CD4-positive, alpha-beta T cell treated with Interleukin-2 at 100 ng/mL for 4 hours (primary cell): ENCODE data around the gene FTO.

Source experiments
- DNase-seq: peaks from one replicate; pipeline ENCODE4 v3.0.0-alpha.2; 2020; ENCODE audit warnings: low spot score

The FTO gene

GRCh38 chr16:53901408-53901807 lies 197.5 kb downstream of the FTO start:
- DNase-seq: no peak

DNA sequence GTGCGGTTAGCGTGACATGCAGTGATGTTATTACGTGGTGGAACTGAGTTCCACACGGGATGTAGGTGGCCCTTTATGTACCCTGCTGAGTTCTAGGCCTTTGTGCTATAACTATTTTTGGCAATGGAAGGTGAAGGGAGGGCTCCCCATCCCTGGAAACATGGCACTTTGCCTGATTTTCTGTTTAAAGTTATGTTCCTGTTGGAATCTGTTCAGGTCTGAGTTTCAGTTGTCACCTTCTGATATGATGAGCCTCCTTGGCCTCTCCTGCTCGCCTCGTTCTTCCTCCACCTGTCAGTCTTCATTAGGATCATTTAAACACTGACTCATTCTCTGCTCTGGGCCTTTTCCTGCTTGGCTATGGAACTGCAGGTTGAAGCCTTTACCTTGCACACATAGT lies 200.6 kb downstream of the FTO start:
- DNase-seq: no peak

GRCh38 chr16:53905028-53905427 lies 201.1 kb downstream of the FTO start:
- DNase-seq: no peak

DNA sequence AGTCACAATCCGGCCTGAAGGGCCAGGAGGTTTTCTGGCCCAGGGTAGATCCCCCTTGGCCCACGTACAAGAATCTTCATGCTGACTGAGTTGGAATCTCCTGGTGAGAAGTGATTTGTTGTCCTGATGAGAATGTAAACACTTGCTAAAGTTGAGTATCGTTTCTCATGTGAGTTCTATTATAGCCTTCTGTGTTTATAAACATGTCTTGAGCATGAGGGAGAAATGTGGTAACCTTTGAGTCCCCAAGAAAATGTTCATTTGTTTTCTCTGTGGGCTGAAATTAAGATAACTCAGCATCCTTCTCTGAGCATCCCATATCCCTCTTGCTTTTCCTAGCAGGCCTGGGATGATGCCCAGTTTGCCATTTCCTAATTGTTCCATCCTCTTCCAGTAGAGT lies 204.8 kb downstream of the FTO start:
- no peak for DNase-seq

GRCh38 chr16:53910990-53911389 lies 207.0 kb downstream of the FTO start:
- no peak for DNase-seq

- DNase-seq: no peak
Measured at GRCh38 chr16:53911513-53911912, 207.6 kb downstream of the FTO start.

DNA sequence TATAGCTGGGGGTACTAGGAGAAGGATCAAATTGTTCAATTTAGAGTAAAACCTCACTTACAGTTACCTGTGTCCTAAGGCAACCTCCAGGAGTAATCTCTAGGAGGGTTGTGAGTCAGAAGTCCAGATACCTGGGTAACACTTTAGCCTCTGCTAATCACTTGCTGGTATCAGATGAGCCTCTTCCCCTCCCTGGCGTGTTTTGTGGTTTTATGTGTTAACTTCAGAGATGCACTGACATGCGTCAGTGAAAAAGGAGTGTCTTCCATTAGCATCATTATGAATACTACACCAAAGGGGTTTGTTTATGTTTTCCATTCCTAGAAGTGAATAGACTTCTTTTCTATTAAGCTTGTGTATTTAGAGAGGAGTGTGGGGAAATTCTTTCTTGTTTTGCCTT lies 208.2 kb downstream of the FTO start:
- DNase-seq: peak; percentile 43

DNA sequence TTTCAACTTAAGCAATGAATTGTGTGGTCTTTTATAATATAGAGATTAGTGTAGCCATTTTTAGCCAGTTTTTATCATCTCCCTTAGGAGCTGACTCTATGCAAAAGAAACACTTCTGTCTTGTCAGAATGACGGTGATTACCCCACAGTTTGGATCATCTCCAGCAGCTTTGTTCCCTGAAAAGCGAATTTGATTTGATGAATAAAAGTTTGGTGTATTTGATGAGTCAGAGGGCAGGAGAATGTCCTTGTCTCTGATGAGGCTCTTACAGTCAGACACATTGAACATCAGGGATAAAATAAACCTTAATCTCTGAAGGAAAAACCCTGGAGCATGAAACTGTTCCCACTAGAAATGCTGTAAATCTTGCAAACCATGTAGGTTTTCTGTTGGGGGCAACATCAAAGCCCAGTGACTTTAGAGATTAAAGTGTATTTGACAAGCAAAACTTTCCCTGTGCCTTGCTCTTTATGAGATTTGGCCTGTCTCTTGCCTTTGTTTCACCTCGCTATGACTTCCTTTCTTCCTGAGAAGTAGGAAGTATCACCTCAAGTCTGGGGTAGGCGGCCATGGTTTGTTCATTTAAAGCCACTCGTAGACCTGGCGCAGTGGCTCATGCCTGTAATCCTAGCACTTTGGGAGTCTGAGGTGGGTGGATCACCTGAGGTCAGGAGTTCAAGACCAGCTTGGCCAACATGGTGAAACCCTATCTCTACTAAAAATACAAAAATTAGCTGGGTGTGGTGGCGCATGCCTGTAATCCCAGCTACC lies 209.3 kb downstream of the FTO start:
- DNase-seq: no peak

- DNase-seq: no peak
Measured at GRCh38 chr16:53913920-53914319, 210.0 kb downstream of the FTO start.

GRCh38 chr16:53914736-53915135 lies 210.8 kb downstream of the FTO start:
- DNase-seq: no peak

GRCh38 chr16:53915452-53916160 lies 211.7 kb downstream of the FTO start:
- no peak for DNase-seq

DNA sequence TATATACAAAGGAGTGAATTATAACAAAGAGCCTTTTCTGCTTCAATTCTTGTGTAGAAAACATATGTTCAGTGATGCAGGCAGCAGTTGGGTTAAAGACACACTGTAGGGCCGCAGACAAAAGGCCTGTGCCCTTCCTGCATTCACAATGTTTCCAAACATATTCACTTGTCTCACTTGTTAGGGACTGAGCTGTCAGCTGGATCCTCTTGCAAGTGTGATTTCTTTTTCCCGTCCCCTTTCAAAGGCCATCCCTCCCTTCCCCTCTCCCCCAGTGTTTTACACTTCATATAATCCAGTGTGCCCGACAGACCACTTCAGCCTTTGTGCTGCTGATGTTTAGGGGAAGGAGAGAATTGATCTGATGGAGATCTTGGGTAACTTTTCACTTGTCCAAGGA lies 217.0 kb downstream of the FTO start:
- no peak for DNase-seq

- no peak for DNase-seq
Measured at GRCh38 chr16:53922067-53922806, 218.3 kb downstream of the FTO start.

DNA sequence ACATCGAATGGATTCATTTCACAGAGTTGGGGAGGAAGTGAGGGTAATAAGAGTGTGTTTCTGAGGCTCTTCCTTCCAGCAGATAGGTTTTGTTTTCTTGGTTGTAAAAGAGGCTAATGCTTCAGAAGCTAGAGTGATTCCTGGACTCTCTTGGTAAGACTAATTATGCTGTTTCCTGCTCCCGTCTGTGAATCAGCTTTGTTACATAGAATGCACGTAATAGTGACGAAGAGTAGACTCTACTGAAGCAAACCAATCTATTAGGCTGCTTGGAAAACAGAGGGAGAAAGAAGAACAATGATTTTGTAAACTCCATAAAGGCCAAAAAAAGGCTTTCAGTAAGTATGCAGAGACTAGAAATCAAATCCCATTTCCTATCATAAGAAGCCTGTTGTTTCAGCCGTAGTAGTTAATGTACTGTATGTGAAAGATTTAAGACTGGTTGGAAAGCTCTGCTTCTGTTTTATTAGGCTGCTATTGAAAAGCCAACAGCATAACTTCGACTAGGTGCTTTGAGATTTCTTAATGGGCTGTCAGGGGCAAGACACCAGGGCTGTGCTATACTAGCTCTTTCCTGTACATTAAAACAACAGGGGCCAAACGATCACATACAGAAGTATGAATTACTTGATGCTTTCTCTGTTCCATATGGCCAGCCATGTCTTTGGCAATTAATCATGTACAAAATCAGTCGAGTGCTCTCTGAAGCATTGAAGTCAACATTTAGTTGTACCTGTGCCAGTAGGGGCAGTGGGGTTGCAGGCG lies 219.0 kb downstream of the FTO start:
- DNase-seq: no peak

DNA sequence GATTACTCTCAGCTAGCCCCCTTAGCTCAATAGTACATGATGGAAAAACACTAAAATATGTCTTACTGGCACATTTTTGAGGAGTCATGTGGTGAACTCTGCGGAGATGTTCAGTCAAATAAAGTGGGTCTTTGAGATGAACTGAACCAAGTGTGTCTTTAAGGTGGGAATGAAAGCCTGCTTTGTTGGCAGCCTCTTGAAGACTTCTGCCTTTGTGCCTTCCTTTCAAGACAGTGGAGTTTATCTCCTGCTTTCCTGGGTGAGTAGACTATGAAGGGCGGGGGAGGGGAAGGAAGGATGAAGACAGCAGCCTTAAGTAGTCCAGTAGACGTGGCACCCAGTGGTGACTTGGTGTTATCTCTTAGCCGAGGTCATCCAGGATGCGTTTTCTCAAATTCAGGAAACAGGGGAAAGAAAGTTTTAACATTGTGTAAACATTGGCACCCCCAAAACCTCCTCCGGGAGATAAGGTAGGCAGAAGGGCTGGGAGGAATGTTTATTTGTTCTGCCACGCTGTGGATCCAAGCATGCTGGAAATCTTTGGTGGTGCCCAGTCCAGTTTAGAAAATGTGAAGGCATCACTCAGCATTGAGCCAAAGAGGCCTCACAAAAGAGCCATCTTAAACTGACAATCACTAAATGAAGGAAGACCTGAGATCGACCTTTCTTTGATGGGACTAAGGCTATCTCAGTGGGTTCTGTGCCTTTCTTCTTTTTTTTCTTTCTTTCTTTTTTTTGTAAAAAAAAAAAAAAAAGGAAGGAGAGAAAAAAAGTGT lies 220.6 kb downstream of the FTO start:
- DNase-seq: no peak

GRCh38 chr16:53925107-53925410 lies 221.1 kb downstream of the FTO start:
- DNase-seq: no peak

DNA sequence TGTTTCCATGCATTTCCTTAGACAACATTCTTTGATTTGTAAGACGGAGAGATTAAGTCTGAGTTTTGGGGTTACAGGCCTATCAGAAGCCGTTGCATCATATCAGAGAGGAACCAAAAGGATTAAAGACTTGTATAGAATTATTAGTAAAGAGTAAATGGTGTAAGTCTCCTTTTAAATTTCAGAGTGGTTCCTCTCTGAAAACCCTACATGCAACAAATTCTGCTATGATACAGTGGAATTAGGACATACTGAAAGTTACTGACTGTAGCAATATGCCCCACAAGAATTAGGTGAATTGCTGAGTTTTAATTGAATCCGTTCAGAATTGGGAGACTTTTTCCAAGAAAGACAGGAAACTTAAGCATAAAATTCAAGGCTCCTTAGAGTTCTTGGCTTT lies 221.6 kb downstream of the FTO start:
- no peak for DNase-seq

- DNase-seq: no peak
Measured at GRCh38 chr16:53926209-53926608, 222.3 kb downstream of the FTO start.

- no peak for DNase-seq
Measured at GRCh38 chr16:53932975-53933374, 229.0 kb downstream of the FTO start.

GRCh38 chr16:53933407-53933806 lies 229.5 kb downstream of the FTO start:
- no peak for DNase-seq

DNA sequence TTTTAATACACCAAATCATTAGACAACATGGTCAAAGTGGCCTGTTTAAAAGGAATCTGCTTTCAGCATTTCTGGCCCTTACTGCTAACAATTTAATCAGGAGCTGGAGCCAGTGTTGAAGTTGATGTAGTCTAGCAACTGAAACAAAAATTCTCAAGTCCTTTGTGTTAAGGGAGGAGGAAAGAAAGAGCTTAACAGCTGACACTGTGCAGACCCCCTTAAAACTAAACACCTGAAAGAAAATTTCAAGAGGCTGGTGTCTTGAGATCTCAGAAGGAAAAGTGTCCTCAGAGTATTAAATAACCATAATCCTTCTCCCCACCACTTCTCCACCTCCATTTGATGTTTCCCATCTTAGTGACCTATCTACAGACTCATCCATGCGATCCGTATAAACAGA lies 232.1 kb downstream of the FTO start:
- DNase-seq: no peak

DNA sequence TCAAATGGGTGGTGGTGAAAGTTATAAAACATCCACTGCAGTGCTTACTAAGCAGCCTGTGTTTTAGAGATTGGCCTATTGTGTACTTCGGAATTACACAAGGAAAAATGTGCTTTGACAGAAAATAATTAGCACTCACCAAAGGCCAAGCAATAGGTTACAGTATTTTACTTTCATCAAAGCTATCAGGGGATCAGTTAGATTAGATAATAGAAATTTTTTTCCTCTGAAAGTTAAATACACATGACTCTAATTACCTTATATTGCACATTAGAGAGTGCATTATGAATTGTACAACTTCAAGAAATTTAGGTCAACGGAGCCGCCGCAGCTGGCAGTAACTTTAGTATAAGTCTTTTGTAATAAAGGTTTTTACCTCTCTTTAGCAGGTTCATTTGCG lies 232.6 kb downstream of the FTO start:
- no peak for DNase-seq
